ENCODE results near the gene CPOX. TPM values are rescaled to one million over a fixed set of nuclear protein-coding genes. Genes with fewer than 3 reads are reported as not detected.

CPOX gene
- 50.6 and 62.9 TPM in 2 replicates for total RNA-seq

DNA sequence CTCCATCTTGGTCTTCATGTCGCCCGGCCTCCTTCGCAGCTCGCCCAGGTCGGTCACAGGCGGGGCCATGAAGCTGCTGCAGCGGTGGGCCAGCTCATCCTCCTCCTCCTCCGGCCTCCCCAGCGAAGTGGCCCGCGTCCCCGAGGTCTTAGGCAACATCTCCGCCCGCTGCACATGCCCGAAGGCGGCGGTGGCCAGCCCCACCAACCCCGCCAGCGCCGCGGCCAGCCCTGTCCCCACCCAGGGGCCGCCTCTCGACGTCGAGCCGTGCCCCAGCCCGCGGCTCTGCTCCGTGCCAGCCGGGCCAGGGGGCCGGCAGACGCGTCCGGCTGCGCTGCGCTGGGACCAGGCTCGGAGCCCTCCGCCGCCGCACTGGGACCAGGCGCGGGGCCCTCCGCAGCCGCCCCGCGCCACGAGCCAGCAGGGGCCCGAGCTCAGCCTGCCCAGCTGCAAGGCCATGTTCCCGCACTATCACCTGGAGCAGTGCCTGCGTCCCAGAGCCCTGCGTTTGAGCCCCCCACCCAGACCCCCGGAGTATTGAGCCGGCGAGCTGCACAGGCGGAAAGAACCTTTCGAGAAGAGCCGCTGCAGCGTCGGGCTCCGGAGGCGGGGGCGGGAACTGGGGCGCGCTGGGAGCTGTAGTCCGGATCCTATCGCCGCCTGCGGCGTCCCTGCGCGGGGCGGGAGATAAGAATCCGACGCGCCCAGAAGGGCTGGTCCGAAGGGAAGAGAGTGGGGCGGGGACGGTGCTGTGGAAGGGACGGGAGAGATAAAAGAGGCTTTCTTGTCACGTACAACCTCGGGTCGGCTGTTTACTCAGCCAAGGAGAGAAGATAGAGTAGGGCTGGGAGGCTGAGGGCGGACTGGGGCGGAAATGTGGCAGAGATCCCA, at the start of gene CPOX:
TSS of gene CPOX (minus strand) at position 566 of the 891 bp plus-strand sequence. CDS start at position 459, 107 bp downstream.

DNA sequence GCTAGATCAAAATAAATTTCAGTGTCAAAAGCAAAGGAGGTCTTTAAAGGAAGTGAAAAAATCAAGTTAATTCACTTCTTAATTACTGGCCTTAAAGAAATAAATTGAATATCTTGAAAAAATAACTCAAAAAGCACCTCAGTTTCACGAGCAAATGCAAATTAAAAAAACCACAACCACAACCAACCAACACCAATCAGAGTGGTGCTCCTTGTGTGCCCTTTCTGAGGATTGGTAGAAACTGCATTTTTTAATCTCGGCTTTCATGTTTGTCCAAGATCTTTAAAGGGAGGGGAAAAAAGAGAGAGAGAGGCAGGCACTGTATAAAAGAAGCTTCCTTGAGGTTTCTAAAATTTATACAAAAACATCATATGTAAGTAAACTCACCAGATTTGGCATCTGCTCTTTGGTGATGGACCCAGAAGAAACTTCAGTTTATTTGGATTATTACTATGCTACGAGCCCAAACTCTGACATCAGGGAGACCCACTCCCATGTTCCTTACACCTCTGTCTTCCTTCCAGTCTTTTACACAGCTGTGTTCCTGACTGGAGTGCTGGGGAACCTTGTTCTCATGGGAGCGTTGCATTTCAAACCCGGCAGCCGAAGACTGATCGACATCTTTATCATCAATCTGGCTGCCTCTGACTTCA, 61.7 kb downstream of the CPOX start, which contains the start of gene GPR15:
TSS of gene GPR15 (plus strand) at position 357 of the 653 bp plus-strand sequence. CDS start at position 413, 56 bp downstream.

Other genes starting within 250 kb of the CPOX start
- not detected in 2 replicates for gene OR5K4, start 239.8 kb downstream of the CPOX start, total RNA-seq
- not detected in 2 replicates for gene OR5K3, start 202.9 kb downstream of the CPOX start, total RNA-seq
- gene OR5K1, start 130.4 kb downstream of the CPOX start, total RNA-seq, result not detected in 2 replicates
- gene OR5K2, start 95.9 kb downstream of the CPOX start, total RNA-seq, result not detected in 2 replicates
- 142 and 143 TPM in 2 replicates for gene CLDND1, start 70.7 kb downstream of the CPOX start, total RNA-seq
- not detected in 2 replicates for gene GPR15, start 61.6 kb downstream of the CPOX start, total RNA-seq
- 10.4 and 19.4 TPM in 2 replicates for gene ST3GAL6, start 169.7 kb upstream of the CPOX start, total RNA-seq